ENCODE data around the gene UBR1. TPM values are rescaled to one million over a fixed set of nuclear protein-coding genes. Genes with fewer than 3 reads are reported as not detected.
A peak's percentile ranks its signal among the peaks of the same experiment; 100 is the strongest.

The UBR1 gene
- total RNA-seq, 1 experiment from 2014 or later = 22.3 TPM

- POLR2A ChIA-PET = no interaction called here
Observed at GRCh38 chr15:43127752-43128151, 21.9 kb upstream of the UBR1 start.

GRCh38 chr15:43126356-43126755 lies 20.5 kb upstream of the UBR1 start:
- Mint-ChIP-seq H3K4me3 (ENCODE audit: unreplicated experiment) (no peak overlapping the region), H3K9me3 (ENCODE audit: unreplicated experiment) (peaks cover 28% of the 10 kb centered on the region), H3K4me1 (ENCODE audit: low read depth, unreplicated experiment) (peaks cover 23% of the 10 kb centered on the region), H3K36me3 (ENCODE audit: insufficient read depth, unreplicated experiment) (peaks cover 6% of the 10 kb centered on the region), H3K27me3 (ENCODE audit: insufficient read depth, unreplicated experiment) (no peaks in the 10 kb centered on the region), H3K27ac (ENCODE audit: unreplicated experiment) (no peak overlapping the region)
- DNase-seq = no peak
- BruUV-seq (replicated peaks) = no TSS peak
- ChIA-PET CTCF (no interaction called here), POLR2A (no interaction called here)
- Histone ChIP-seq H3K9me3 (peaks cover 4% of the 10 kb centered on the region; the same call in 1 of the 2 replicates), H3K36me3 (ENCODE audit: control insufficient read depth, insufficient read depth, low read length) (peaks cover 2% of the 10 kb centered on the region; the same call in 1 of the 2 replicates), H3K4me3 (ENCODE audit: low read depth, low read length) (no peak overlapping the region), H3K4me1 (peaks cover 27% of the 10 kb centered on the region), H3K27me3 (replicated peaks; ENCODE audit: control insufficient read depth, insufficient read depth, low read length) (no peaks in the 10 kb centered on the region; the same call in 1 of the 2 replicates)
- intact Hi-C loops (cut with micrococcal nuclease; ENCODE audit: unreplicated experiment) = no loop called here
- TF ChIP-seq CTCF (IDR thresholded peaks at IDR 0.05; ENCODE audit: insufficient read depth in 1 of 2, low read depth in 1 of 2, low read length in 1 of 2, severe bottlenecking in 1 of 2, unreplicated experiment in 1 of 2) = no peak

More at GRCh38 chr15:43127752-43128151, 21.9 kb upstream of the UBR1 start:
- no peaks in the 10 kb centered on the region for H3K27me3 Mint-ChIP-seq (ENCODE audit: insufficient read depth, unreplicated experiment)
- peak; percentile 40 to 58 for DNase-seq
- intact Hi-C loops (cut with micrococcal nuclease; ENCODE audit: unreplicated experiment) = loop anchor here (1.0 kb wide), 1 partner anchor 21 kb away; the partner anchor contains the start of gene UBR1
- peaks cover 27% of the 10 kb centered on the region for H3K4me1 ChIP-seq
- peaks cover 28% of the 10 kb centered on the region for H3K9me3 Mint-ChIP-seq (ENCODE audit: unreplicated experiment)
- H3K9me3 ChIP-seq = peaks cover 4% of the 10 kb centered on the region; the same call in 1 of the 2 replicates
- peaks cover 2% of the 10 kb centered on the region; the same call in 1 of the 2 replicates for H3K36me3 ChIP-seq (ENCODE audit: control insufficient read depth, insufficient read depth, low read length)
- peak overlapping the region; percentile 29 for H3K4me3 Mint-ChIP-seq (ENCODE audit: unreplicated experiment)
- no TSS peak for BruUV-seq (replicated peaks)
- H3K4me3 ChIP-seq (ENCODE audit: low read depth, low read length) = no peak overlapping the region
- no peaks in the 10 kb centered on the region; the same call in 1 of the 2 replicates for H3K27me3 ChIP-seq (replicated peaks; ENCODE audit: control insufficient read depth, insufficient read depth, low read length)
- H3K36me3 Mint-ChIP-seq (ENCODE audit: insufficient read depth, unreplicated experiment) = peaks cover 6% of the 10 kb centered on the region
- CTCF ChIA-PET = no interaction called here
- H3K27ac Mint-ChIP-seq (ENCODE audit: unreplicated experiment) = peak overlapping the region; percentile 12
- peaks cover 29% of the 10 kb centered on the region for H3K4me1 Mint-ChIP-seq (ENCODE audit: low read depth, unreplicated experiment)
- no peak for TF ChIP-seq CTCF (IDR thresholded peaks at IDR 0.05; ENCODE audit: insufficient read depth in 1 of 2, low read depth in 1 of 2, low read length in 1 of 2, severe bottlenecking in 1 of 2, unreplicated experiment in 1 of 2)

GRCh38 chr15:43125100-43125661 lies 19.3 kb upstream of the UBR1 start:
- no peak overlapping the region for H3K27ac Mint-ChIP-seq (ENCODE audit: unreplicated experiment)

More at GRCh38 chr15:43125100-43125661, 19.3 kb upstream of the UBR1 start:
- TF ChIP-seq CTCF (IDR thresholded peaks at IDR 0.05; ENCODE audit: insufficient read depth in 1 of 2, low read depth in 1 of 2, low read length in 1 of 2, severe bottlenecking in 1 of 2, unreplicated experiment in 1 of 2) = no peak
- Mint-ChIP-seq H3K27me3 (ENCODE audit: insufficient read depth, unreplicated experiment) (no peaks in the 10 kb centered on the region), H3K4me1 (ENCODE audit: low read depth, unreplicated experiment) (peaks cover 23% of the 10 kb centered on the region), H3K4me3 (ENCODE audit: unreplicated experiment) (no peak overlapping the region), H3K9me3 (ENCODE audit: unreplicated experiment) (peaks cover 24% of the 10 kb centered on the region), H3K36me3 (ENCODE audit: insufficient read depth, unreplicated experiment) (peaks cover 6% of the 10 kb centered on the region)
- Histone ChIP-seq H3K9me3 (peaks cover 4% of the 10 kb centered on the region; the same call in 1 of the 2 replicates), H3K4me3 (ENCODE audit: low read depth, low read length) (no peak overlapping the region), H3K27me3 (replicated peaks; ENCODE audit: control insufficient read depth, insufficient read depth, low read length) (no peaks in the 10 kb centered on the region; the same call in 1 of the 2 replicates), H3K36me3 (ENCODE audit: control insufficient read depth, insufficient read depth, low read length) (peaks cover 2% of the 10 kb centered on the region; the same call in 1 of the 2 replicates), H3K4me1 (peaks cover 27% of the 10 kb centered on the region)
- BruUV-seq (replicated peaks) = no TSS peak
- POLR2A ChIA-PET = no interaction called here
- intact Hi-C loops (cut with micrococcal nuclease; ENCODE audit: unreplicated experiment) = no loop called here
- DNase-seq = no peak
- CTCF ChIA-PET = no interaction called here
